T-helper 2 cell treated with Interferon-gamma antibody and Interleukin-4, amounts not matched to agents 100 ng/mL and 5 ng/mL, for 36 hours (primary cell): ENCODE measurements around the gene MLLT6. TPM values are rescaled to one million over a fixed set of nuclear protein-coding genes. Genes with fewer than 3 reads are reported as not detected.

ENCODE experiments used
- intact Hi-C: fragments of 100-400 bp; cut with micrococcal nuclease; formaldehyde crosslinking; loops from one replicate; pipeline ENCODE4 v1.15.1; 2023
- total RNA-seq: library from RNA; stranded (reverse); gene quantifications from 2 replicates; pipeline ENCODE4 v1.2.3, GENCODE V29; 2022

MLLT6 gene
- total RNA-seq, 1 donor from 2014 or later = 213 TPM

GRCh38 chr17:38752308-38753070, 47.4 kb downstream of the MLLT6 start, which contains the start of gene PSMB3:
PSMB3 (plus strand) TSS chr17:38752741; CDS start chr17:38752827, 86 bp downstream.
- intact Hi-C loops = loop anchor here (1.0 to 5.0 kb wide), 7 partner anchors 24 to 700 kb away; partner anchors contain the start of genes CWC25, MED1 and PIP4K2B

GRCh38 chr17:38753071-38753506, 48.0 kb downstream of the MLLT6 start:
- intact Hi-C loops = loop anchor here (2.0 to 5.0 kb wide), 4 partner anchors 24 to 699 kb away; partner anchors contain the start of genes CWC25 and MED1

- intact Hi-C loops = no loop called here
Observed at GRCh38 chr17:38761612-38762011, 56.5 kb downstream of the MLLT6 start.

DNA sequence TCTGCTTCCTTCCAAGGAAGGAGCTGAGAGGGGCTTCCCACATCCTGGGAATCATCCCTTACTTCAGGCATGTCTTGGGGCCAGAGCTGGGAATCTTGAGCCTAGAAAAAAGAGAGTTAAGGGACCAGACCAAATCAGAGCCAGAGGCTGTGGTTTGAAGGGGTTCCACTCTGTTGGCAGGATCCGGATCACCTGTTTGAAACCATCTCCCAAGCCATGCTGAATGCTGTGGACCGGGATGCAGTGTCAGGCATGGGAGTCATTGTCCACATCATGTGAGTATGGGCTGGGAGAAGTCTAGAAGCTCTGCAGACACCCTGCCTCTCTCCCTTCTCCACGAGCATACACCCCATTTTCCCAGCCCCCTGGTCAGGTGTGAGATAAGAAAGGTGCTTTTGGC, 57.2 kb downstream of the MLLT6 start:
- intact Hi-C loops = no loop called here

DNA sequence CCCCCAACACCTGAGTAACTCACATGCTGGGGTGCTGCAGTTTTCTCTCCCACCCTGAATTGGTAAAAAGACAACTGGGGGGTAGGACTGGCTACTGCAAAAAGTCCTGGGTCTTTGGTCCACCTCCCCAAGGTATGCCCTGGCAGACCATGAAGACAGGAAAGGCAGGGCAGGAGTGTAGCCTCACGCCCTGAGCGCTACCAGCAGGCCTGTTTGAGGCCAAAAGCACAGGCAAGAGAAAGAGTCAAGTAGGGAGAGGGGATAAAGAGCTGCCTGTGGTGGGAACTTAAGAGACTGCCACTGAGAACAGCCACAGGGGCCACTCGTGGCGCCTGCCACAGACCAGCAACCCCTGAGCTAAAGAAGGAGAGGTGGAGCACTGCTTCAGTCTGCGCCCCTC, 61.3 kb downstream of the MLLT6 start:
- intact Hi-C loops = no loop called here

GRCh38 chr17:38768417-38768816, 63.3 kb downstream of the MLLT6 start:
- intact Hi-C loops = no loop called here

DNA sequence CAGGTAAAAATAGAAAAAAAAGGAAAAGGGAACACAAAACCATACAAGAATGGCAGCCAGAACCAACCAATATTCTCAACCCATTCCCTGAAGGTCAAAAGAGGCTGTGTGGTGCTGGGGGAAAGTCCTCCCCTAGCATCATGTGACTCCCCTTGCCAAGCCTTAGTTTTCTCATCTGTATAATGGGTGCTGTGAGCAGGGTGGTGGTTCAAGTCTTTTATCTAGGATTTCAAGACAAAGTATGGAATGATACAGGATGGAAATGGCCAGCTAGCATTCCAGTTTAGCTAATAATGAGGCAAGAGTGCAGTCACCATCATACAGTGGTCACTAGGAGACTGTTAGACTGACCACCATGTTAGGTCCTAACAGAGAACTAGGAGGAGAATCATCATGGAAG, 68.2 kb downstream of the MLLT6 start:
- intact Hi-C loops = no loop called here

GRCh38 chr17:38777641-38778250, 72.7 kb downstream of the MLLT6 start:
- intact Hi-C loops = no loop called here

Other genes with a start within 250 kb of the MLLT6 start
- gene SRCIN1, start 99.3 kb upstream of the MLLT6 start, total RNA-seq = 0.14 TPM in 1 of 2 replicates, not detected in the other
- gene EPOP, start 30.3 kb upstream of the MLLT6 start, total RNA-seq = 7.2 and 7.3 TPM in 2 replicates
- 47.0 and 47.5 TPM in 2 replicates for gene CISD3, start 25.1 kb downstream of the MLLT6 start, total RNA-seq
- 1.7 and 2.2 TPM in 2 replicates for gene PCGF2, start 43.1 kb downstream of the MLLT6 start, total RNA-seq
- 277 and 284 TPM in 2 replicates for gene PSMB3, start 47.5 kb downstream of the MLLT6 start, total RNA-seq
- gene PIP4K2B, start 94.3 kb downstream of the MLLT6 start, total RNA-seq = 40.6 and 41.4 TPM in 2 replicates
- 29.8 and 32.8 TPM in 2 replicates for gene CWC25, start 120.0 kb downstream of the MLLT6 start, total RNA-seq
- 1,220 and 1,230 TPM in 2 replicates for gene RPL23, start 148.4 kb downstream of the MLLT6 start, total RNA-seq
- gene LASP1, start 164.8 kb downstream of the MLLT6 start, total RNA-seq = 166 and 169 TPM in 2 replicates